GM23338 (cell line): ENCODE results near the gene CEP68. TPM values are rescaled to one million over a fixed set of nuclear protein-coding genes. Genes with fewer than 3 reads are reported as not detected.

Source experiments
- ATAC-seq: fragments of 200-7000 bp; cut with Tn5 transposase; 3 replicates; pipeline ENCODE4 v1.9.1; 2020
- DNase-seq: peaks from one replicate; pipeline ENCODE4 v3.0.0-alpha.2; 2015; ENCODE audit warnings: low spot score
- H2AFZ ChIP-seq: fragments of 200-600 bp; sonication (generic); 2 replicates; pipeline ENCODE4 v1.8.0; 2016; ENCODE audit warnings: antibody characterized with exemption, mild to moderate bottlenecking, moderate library complexity
- H3F3A ChIP-seq: fragments of 200-600 bp; sonication (generic); replicated peaks from 2 replicates; pipeline ENCODE4 v1.8.0; 2017; ENCODE audit warnings: antibody characterized with exemption, mixed run types, low read depth
- H3K27ac ChIP-seq: fragments of 200-600 bp; sonication (generic); 2 replicates; pipeline ENCODE4 v1.6.1; 2016; ENCODE audit warnings: low read depth
- H3K27me3 ChIP-seq: fragments of 200-600 bp; sonication (generic); 2 replicates; pipeline ENCODE4 v1.8.0; 2016; ENCODE audit warnings: mild to moderate bottlenecking, mixed run types, moderate library complexity; ENCODE audit not compliant: insufficient read depth
- H3K36me3 ChIP-seq: fragments of 200-600 bp; sonication (generic); 2 replicates; pipeline ENCODE4 v1.8.0; 2016; ENCODE audit warnings: mild to moderate bottlenecking; ENCODE audit not compliant: insufficient read depth
- H3K4me1 ChIP-seq: fragments of 200-600 bp; sonication (generic); 2 replicates; pipeline ENCODE4 v1.8.0; 2016; ENCODE audit warnings: mild to moderate bottlenecking, moderate library complexity; ENCODE audit not compliant: insufficient read depth
- H3K4me2 ChIP-seq: fragments of 200-600 bp; sonication (generic); 2 replicates; pipeline ENCODE4 v1.7.1; 2017; ENCODE audit warnings: mixed run types
- H3K4me3 ChIP-seq: fragments of 200-600 bp; sonication (generic); 2 replicates; pipeline ENCODE4 v1.6.1; 2016; ENCODE audit warnings: mixed run types
- H3K79me2 ChIP-seq: fragments of 200-600 bp; sonication (generic); replicated peaks from 2 replicates; pipeline ENCODE4 v1.8.0; 2017; ENCODE audit warnings: mild to moderate bottlenecking; ENCODE audit not compliant: insufficient read depth
- H3K9me2 ChIP-seq: fragments of 200-600 bp; sonication (generic); 2 replicates; pipeline ENCODE4 v1.8.0; 2017; ENCODE audit not compliant: insufficient read depth
- H4K20me1 ChIP-seq: fragments of 200-600 bp; sonication (generic); replicated peaks from 2 replicates; pipeline ENCODE4 v1.8.0; 2017; ENCODE audit warnings: mild to moderate bottlenecking; ENCODE audit not compliant: insufficient read depth
- H3K27ac Mint-ChIP-seq: 2 replicates; pipeline ENCODE4 v1.8.0; 2020; ENCODE audit warnings: inconsistent platforms, mild to moderate bottlenecking, moderate library complexity, mixed read lengths
- H3K27me3 Mint-ChIP-seq: 3 replicates; pipeline ENCODE4 v1.8.0; 2022; ENCODE audit warnings: low read depth, mild to moderate bottlenecking, moderate library complexity, mixed read lengths, inconsistent platforms; ENCODE audit not compliant: insufficient read depth, poor library complexity
- H3K36me3 Mint-ChIP-seq: 3 replicates; pipeline ENCODE4 v1.8.0; 2021; ENCODE audit warnings: low read depth, mild to moderate bottlenecking, inconsistent platforms, moderate library complexity, mixed read lengths
- H3K4me1 Mint-ChIP-seq: 3 replicates; pipeline ENCODE4 v1.8.0; 2020; ENCODE audit warnings: mild to moderate bottlenecking, inconsistent platforms, mixed read lengths
- H3K4me3 Mint-ChIP-seq: 3 replicates; pipeline ENCODE4 v1.8.0; 2021; ENCODE audit warnings: moderate library complexity, mild to moderate bottlenecking, inconsistent platforms, mixed read lengths
- H3K9me3 Mint-ChIP-seq: 3 replicates; pipeline ENCODE4 v1.8.0; 2020; ENCODE audit warnings: moderate library complexity, mild to moderate bottlenecking, inconsistent platforms, mixed read lengths
- ETS1 ChIP-seq: IDR thresholded peaks from 2 replicates; pipeline ENCODE4 v1.6.1; 2016; ENCODE audit warnings: antibody characterized with exemption
- EZH2 ChIP-seq: fragments of 200-600 bp; sonication (generic); IDR thresholded peaks from one replicate; pipeline ENCODE4 v1.8.0; 2017; ENCODE audit warnings: antibody characterized with exemption, mild to moderate bottlenecking, low read depth; ENCODE audit not compliant: unreplicated experiment
- JUNB ChIP-seq: IDR thresholded peaks from one replicate; pipeline ENCODE4 v1.6.1; 2016; ENCODE audit warnings: antibody characterized with exemption; ENCODE audit not compliant: unreplicated experiment
- NANOG ChIP-seq: IDR thresholded peaks from 2 replicates; pipeline ENCODE4 v1.6.1; 2016; ENCODE audit warnings: antibody characterized with exemption, borderline replicate concordance
- REST ChIP-seq: IDR thresholded peaks from one replicate; pipeline ENCODE4 v1.6.1; 2018; ENCODE audit warnings: antibody characterized with exemption; ENCODE audit not compliant: unreplicated experiment
- STAT1 ChIP-seq: IDR thresholded peaks from one replicate; pipeline ENCODE4 v1.6.1; 2016; ENCODE audit warnings: antibody characterized with exemption; ENCODE audit not compliant: unreplicated experiment
- ZNF114 ChIP-seq: fragments of 250-450 bp; sonication (Bioruptor Pico); IDR thresholded peaks from 2 replicates; pipeline ENCODE4 v1.5.0; 2020; ENCODE audit warnings: mild to moderate bottlenecking, moderate library complexity
- ZNF331 ChIP-seq: fragments of 250-450 bp; sonication (Bioruptor Pico); IDR thresholded peaks from 2 replicates; pipeline ENCODE4 v1.5.0; 2020; ENCODE audit warnings: low read depth, mild to moderate bottlenecking, moderate library complexity
- ZNF462 ChIP-seq: fragments of 250-450 bp; sonication (Bioruptor Pico); IDR thresholded peaks from 2 replicates; pipeline ENCODE4 v1.5.0; 2020; ENCODE audit warnings: mild to moderate bottlenecking, moderate library complexity
- polyA plus RNA-seq: library from polyadenylated mRNA; unstranded; fragments of >200 nt; fragmentation: Nextera tagmentation; extraction: Ambion mirVana; gene quantifications from 2 replicates; pipeline ENCODE4 v1.2.1, GENCODE V29; 2016
- total RNA-seq: library from RNA; depleted of rRNA; stranded (reverse); fragments of >200 nt; shearing (Covaris generic); gene quantifications from 2 replicates; pipeline ENCODE4 v1.2.3, GENCODE V29; 2014

Gene CEP68
- total and polyA plus RNA-seq, 2 experiments from 2014 or later, result 13.0 to 24.4 TPM

- TF ChIP-seq ZNF462 (no peak), EZH2 (no peak), NANOG (no peak), ZNF114 (no peak), STAT1 (no peak)
Observed at GRCh38 chr2:65044097-65044735, 12.0 kb upstream of the CEP68 start (continued).

- peaks cover 16% of the 10 kb centered on the region; the same call in 1 of the 2 replicates for H3K4me1 ChIP-seq
- H3K27me3 ChIP-seq, result no peaks in the 10 kb centered on the region
- DNase-seq, result peak; percentile 55
- Mint-ChIP-seq H3K27ac (0 out of 2 replicates have a peak overlapping the region, but pooled peaks have one; percentile 20), H3K27me3 (peaks cover 10% of the 10 kb centered on the region), H3K9me3 (peaks cover 37% of the 10 kb centered on the region), H3K4me3 (no peak overlapping the region), H3K36me3 (peaks cover 68% of the 10 kb centered on the region), H3K4me1 (peaks cover 24% of the 10 kb centered on the region)
- peak; percentile 69 for ATAC-seq
- no peaks in the 10 kb centered on the region for H3K79me2 ChIP-seq
- H4K20me1 ChIP-seq, result no peaks in the 10 kb centered on the region; the same call in 1 of the 2 replicates
- no peak overlapping the region for H3K4me3 ChIP-seq
- H3K9me2 ChIP-seq, result 0 out of 2 replicates have a peak, but pooled peaks cover 3% of the 10 kb centered on the region
- no peak for TF ChIP-seq ZNF331 (CRISPR knock-in tag)
- TF ChIP-seq ETS1, result no peak
- TF ChIP-seq EZH2, result no peak
- no peak for TF ChIP-seq JUNB
- TF ChIP-seq REST, result no peak
- no peak for TF ChIP-seq STAT1
- no peak overlapping the region for H2AFZ ChIP-seq
- H3K36me3 ChIP-seq, result peaks cover 21% of the 10 kb centered on the region
- H3K27ac ChIP-seq, result peak overlapping the region; percentile 47; the same call in 1 of the 2 replicates
- no peaks in the 10 kb centered on the region for H3F3A ChIP-seq
- H3K4me2 ChIP-seq, result peak overlapping the region; percentile 7; the same call in 1 of the 2 replicates
Observed at GRCh38 chr2:65045651-65046050, 10.6 kb upstream of the CEP68 start.
